ENCODE measurements around the gene CACNA1A. TPM values are rescaled to one million over a fixed set of nuclear protein-coding genes. Genes with fewer than 3 reads are reported as not detected.
"Not testable (repeated sequence)": the region's sequence is repeated elsewhere in the genome, so short reads cannot be mapped to it uniquely, and the experiment has no call there.

The CACNA1A gene
- total and polyA plus RNA-seq, 3 experiments from 2014 or later, result 0.20 to 0.42 TPM; not detected in 1

- DNase-seq, result no peak
- no peak overlapping the region for H3K4me3 ChIP-seq (ENCODE audit: low read length)
- ChIA-PET POLR2A (no interaction called here), CTCF (no interaction called here)
- H3K27me3 Mint-ChIP-seq, result peaks cover 19 to 38% of the 10 kb centered on the region in 2 donors
- H3K4me1 Mint-ChIP-seq, result no peaks in the 10 kb centered on the region
- no peak overlapping the region for H3K27ac Mint-ChIP-seq
- H3K9me3 ChIP-seq (ENCODE audit: low read length), result no peaks in the 10 kb centered on the region
- no peaks in the 10 kb centered on the region for H3K27me3 ChIP-seq (ENCODE audit: insufficient read depth, low read length, poor library complexity, severe bottlenecking)
- no peak overlapping the region for H3K4me3 Mint-ChIP-seq
- no peak overlapping the region for H3K27ac ChIP-seq (ENCODE audit: low read depth, low read length)
- H3K36me3 ChIP-seq (ENCODE audit: insufficient read depth, low read length), result no peaks in the 10 kb centered on the region
- peaks cover 0 to 6% (median 2%) of the 10 kb centered on the region in 5 donors for H3K9me3 Mint-ChIP-seq
- no peaks in the 10 kb centered on the region for H3K4me1 ChIP-seq (ENCODE audit: insufficient read depth, low read length)
- H3K36me3 Mint-ChIP-seq, result no peaks in the 10 kb centered on the region
These were observed 32.4 kb upstream of the CACNA1A start for GRCh38 chr19:13538601-13539253.

DNA sequence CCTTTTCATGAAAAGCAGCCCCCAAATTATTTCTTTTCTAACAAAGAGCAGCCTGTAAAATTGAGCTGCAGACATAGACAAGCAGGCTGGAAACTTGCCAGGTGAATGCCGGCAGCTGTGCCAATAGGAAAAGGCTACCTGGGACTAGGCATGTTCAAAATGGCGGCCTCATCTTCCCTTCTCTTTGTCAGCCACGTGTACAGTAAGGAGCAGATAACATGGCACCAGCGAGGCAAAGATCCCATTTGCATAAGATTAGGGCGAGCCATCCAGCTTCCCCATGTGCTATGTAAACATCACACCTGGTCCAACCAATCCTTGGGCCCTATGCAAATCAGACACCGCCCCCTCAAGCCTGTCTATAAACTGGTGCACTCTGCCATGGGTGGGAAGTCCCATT is 31.2 kb upstream of the CACNA1A start:
- no peaks in the 10 kb centered on the region for H3K36me3 Mint-ChIP-seq
- no peak for DNase-seq
- H3K4me3 Mint-ChIP-seq, result no peak overlapping the region
- no peak overlapping the region for H3K27ac Mint-ChIP-seq
- no peaks in the 10 kb centered on the region for H3K27me3 ChIP-seq (ENCODE audit: insufficient read depth, low read length, poor library complexity, severe bottlenecking)
- peaks cover 17 to 39% of the 10 kb centered on the region in 2 donors for H3K27me3 Mint-ChIP-seq
- H3K9me3 ChIP-seq (ENCODE audit: low read length), result no peaks in the 10 kb centered on the region
- peaks cover 0 to 4% (median 2%) of the 10 kb centered on the region in 5 donors for H3K9me3 Mint-ChIP-seq
- ChIA-PET CTCF (no interaction called here), POLR2A (no interaction called here)
- no peak overlapping the region for H3K4me3 ChIP-seq (ENCODE audit: low read length)
- H3K4me1 ChIP-seq (ENCODE audit: insufficient read depth, low read length), result no peaks in the 10 kb centered on the region
- H3K27ac ChIP-seq (ENCODE audit: low read depth, low read length), result no peak overlapping the region
- H3K36me3 ChIP-seq (ENCODE audit: insufficient read depth, low read length), result no peaks in the 10 kb centered on the region
- H3K4me1 Mint-ChIP-seq, result no peaks in the 10 kb centered on the region

GRCh38 chr19:13530720-13531119 is 24.4 kb upstream of the CACNA1A start:
- no peak overlapping the region for H3K4me3 Mint-ChIP-seq
- peaks cover 0 to 2% (median 0%) of the 10 kb centered on the region in 5 donors for H3K9me3 Mint-ChIP-seq
- ChIA-PET CTCF (no interaction called here), POLR2A (no interaction called here)
- no peaks in the 10 kb centered on the region for H3K9me3 ChIP-seq (ENCODE audit: low read length)
- H3K4me3 ChIP-seq (ENCODE audit: low read length), result no peak overlapping the region
- no peak for DNase-seq
- H3K36me3 ChIP-seq (ENCODE audit: insufficient read depth, low read length), result no peaks in the 10 kb centered on the region
- H3K36me3 Mint-ChIP-seq, result no peaks in the 10 kb centered on the region
- no peaks in the 10 kb centered on the region for H3K4me1 ChIP-seq (ENCODE audit: insufficient read depth, low read length)
- H3K27ac Mint-ChIP-seq, result no peak overlapping the region
- H3K27me3 Mint-ChIP-seq, result peaks cover 23 to 59% of the 10 kb centered on the region in 2 donors
- H3K27ac ChIP-seq (ENCODE audit: low read depth, low read length), result no peak overlapping the region
- H3K4me1 Mint-ChIP-seq, result no peaks in the 10 kb centered on the region
- H3K27me3 ChIP-seq (ENCODE audit: insufficient read depth, low read length, poor library complexity, severe bottlenecking), result no peaks in the 10 kb centered on the region

- H3K4me3 Mint-ChIP-seq; H3K9me3 ChIP-seq (ENCODE audit: low read length); H3K4me1 ChIP-seq (ENCODE audit: insufficient read depth, low read length); H3K27me3 ChIP-seq (ENCODE audit: insufficient read depth, low read length, poor library complexity, severe bottlenecking); H3K4me3 ChIP-seq (ENCODE audit: low read length); H3K36me3 ChIP-seq (ENCODE audit: insufficient read depth, low read length); H3K27ac ChIP-seq (ENCODE audit: low read depth, low read length); H3K4me1 Mint-ChIP-seq; DNase-seq; H3K9me3 Mint-ChIP-seq; CTCF ChIA-PET; POLR2A ChIA-PET; H3K36me3 Mint-ChIP-seq; H3K27ac Mint-ChIP-seq: not testable (repeated sequence)
- H3K27me3 Mint-ChIP-seq, result peaks cover 25 to 63% of the 10 kb centered on the region in 2 donors
These were observed 23.4 kb upstream of the CACNA1A start for GRCh38 chr19:13529721-13530120.

- H3K9me3 Mint-ChIP-seq, result peaks cover 7 to 12% (median 8%) of the 10 kb centered on the region in 5 donors
- Histone ChIP-seq H3K27ac (ENCODE audit: low read depth, low read length) (no peak overlapping the region), H3K4me1 (ENCODE audit: insufficient read depth, low read length) (no peaks in the 10 kb centered on the region), H3K27me3 (ENCODE audit: insufficient read depth, low read length, poor library complexity, severe bottlenecking) (no peaks in the 10 kb centered on the region), H3K9me3 (ENCODE audit: low read length) (no peaks in the 10 kb centered on the region), H3K4me3 (ENCODE audit: low read length) (no peak overlapping the region), H3K36me3 (ENCODE audit: insufficient read depth, low read length) (no peaks in the 10 kb centered on the region)
- H3K27me3 Mint-ChIP-seq, result peaks cover 23 to 68% of the 10 kb centered on the region in 2 donors
- ChIA-PET CTCF (no interaction called here), POLR2A (no interaction called here)
- H3K36me3 Mint-ChIP-seq, result peaks cover 0 to 4% (median 0%) of the 10 kb centered on the region in 3 donors
- H3K27ac Mint-ChIP-seq, result no peak overlapping the region
- DNase-seq, result no peak
- no peaks in the 10 kb centered on the region for H3K4me1 Mint-ChIP-seq
- no peak overlapping the region for H3K4me3 Mint-ChIP-seq
These were observed 20.3 kb upstream of the CACNA1A start for GRCh38 chr19:13526552-13526951.

DNA sequence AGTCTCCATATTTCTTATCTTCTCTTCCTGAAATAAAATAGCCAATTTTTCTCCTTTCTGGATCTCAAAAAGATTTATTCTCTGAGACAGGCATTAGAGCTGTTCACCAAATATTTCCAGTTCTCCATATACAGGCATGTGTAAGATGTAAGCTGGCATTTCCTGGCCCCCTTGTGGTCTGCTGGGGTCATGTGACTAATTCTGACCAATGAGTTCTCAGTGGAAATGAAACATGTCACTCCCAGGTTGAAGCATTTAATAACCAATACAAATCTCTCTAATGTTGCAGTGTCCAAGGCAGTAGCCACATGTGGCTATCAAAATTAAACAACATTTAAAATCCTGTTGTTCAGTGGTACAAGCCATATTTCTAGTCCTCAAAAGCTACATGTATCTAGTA is 14.8 kb upstream of the CACNA1A start:
- CTCF ChIA-PET, result no interaction called here
- Histone ChIP-seq H3K27me3 (ENCODE audit: insufficient read depth, low read length, poor library complexity, severe bottlenecking) (no peaks in the 10 kb centered on the region), H3K4me1 (ENCODE audit: insufficient read depth, low read length) (no peaks in the 10 kb centered on the region), H3K9me3 (ENCODE audit: low read length) (no peaks in the 10 kb centered on the region), H3K4me3 (ENCODE audit: low read length) (no peak overlapping the region), H3K36me3 (ENCODE audit: insufficient read depth, low read length) (no peaks in the 10 kb centered on the region), H3K27ac (ENCODE audit: low read depth, low read length) (no peak overlapping the region)
- DNase-seq, result no peak
- POLR2A ChIA-PET, result no interaction called here
- Mint-ChIP-seq H3K4me3 (no peak overlapping the region), H3K4me1 (no peaks in the 10 kb centered on the region), H3K27me3 (peaks cover 12 to 42% of the 10 kb centered on the region in 2 donors), H3K36me3 (peaks cover 0 to 4% (median 0%) of the 10 kb centered on the region in 3 donors), H3K27ac (no peak overlapping the region), H3K9me3 (peaks cover 24 to 35% (median 31%) of the 10 kb centered on the region in 5 donors)

DNA sequence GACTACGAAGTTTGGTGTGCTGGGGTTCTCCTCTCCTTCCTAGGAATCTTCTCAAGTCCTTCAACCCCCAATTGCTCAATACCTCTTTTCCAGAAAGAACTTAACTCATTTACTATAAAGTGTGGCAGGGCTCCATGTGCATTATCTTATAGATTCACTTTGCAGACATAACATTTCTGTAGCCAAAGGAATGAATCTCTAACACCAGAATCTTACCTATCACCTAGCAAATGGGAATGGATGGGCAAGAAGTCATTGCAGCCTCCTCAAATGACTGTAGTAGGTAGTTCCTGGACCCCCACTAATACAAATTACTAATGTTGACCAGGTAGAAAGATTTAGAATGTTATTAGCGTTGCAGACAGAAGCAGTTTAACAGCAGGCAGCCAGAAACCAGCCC is 5.7 kb upstream of the CACNA1A start:
- Histone ChIP-seq H3K4me1 (ENCODE audit: insufficient read depth, low read length) (no peaks in the 10 kb centered on the region), H3K36me3 (ENCODE audit: insufficient read depth, low read length) (no peaks in the 10 kb centered on the region), H3K27me3 (ENCODE audit: insufficient read depth, low read length, poor library complexity, severe bottlenecking) (peaks cover 7% of the 10 kb centered on the region), H3K27ac (ENCODE audit: low read depth, low read length) (no peak overlapping the region), H3K9me3 (ENCODE audit: low read length) (no peaks in the 10 kb centered on the region), H3K4me3 (ENCODE audit: low read length) (no peak overlapping the region)
- Mint-ChIP-seq H3K9me3 (peaks cover 0 to 5% (median 3%) of the 10 kb centered on the region in 5 donors), H3K27me3 (peaks cover 23 to 63% of the 10 kb centered on the region in 2 donors), H3K36me3 (no peaks in the 10 kb centered on the region), H3K4me3 (no peak overlapping the region), H3K4me1 (peaks cover 0 to 3% (median 0%) of the 10 kb centered on the region in 3 donors), H3K27ac (no peak overlapping the region)
- DNase-seq, result no peak
- CTCF ChIA-PET, result no interaction called here
- POLR2A ChIA-PET, result no interaction called here

DNA sequence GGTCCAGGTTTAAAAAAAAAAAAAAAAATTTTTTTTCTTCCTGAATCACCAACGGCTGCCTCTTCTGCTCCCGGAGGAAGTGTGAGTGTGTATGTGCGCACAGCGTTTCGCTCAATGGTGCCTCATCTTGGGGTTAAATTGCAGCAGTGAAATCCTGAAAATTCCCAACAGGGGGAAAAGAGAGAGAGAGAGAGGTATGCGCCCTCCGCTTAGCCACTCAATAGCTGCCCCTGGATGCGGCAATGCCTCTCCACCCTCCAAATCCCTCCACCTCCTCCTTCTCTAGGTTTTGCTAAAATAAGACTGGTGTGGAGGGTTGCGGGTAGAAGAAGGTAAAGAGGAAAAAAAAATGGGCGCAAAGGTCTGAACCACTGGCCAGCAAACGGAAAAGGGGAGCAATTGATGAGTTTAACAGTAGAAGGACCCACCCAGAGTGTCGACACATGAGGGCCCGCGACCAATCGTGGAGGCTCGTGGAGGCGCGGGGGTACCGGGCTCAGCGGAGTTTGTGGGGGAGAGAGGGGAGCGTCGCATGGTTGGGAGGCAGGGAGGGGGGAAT is 853 bp upstream of the CACNA1A start:
- Mint-ChIP-seq H3K36me3 (no peaks in the 10 kb centered on the region), H3K9me3 (peaks cover 0 to 5% (median 0%) of the 10 kb centered on the region in 5 donors)

More for the DNA sequence above, 853 bp upstream of the CACNA1A start:
- Histone ChIP-seq H3K9me3 (ENCODE audit: low read length) (no peaks in the 10 kb centered on the region), H3K27me3 (ENCODE audit: insufficient read depth, low read length, poor library complexity, severe bottlenecking) (peaks cover 14% of the 10 kb centered on the region), H3K27ac (ENCODE audit: low read depth, low read length) (no peak overlapping the region), H3K4me3 (ENCODE audit: low read length) (no peak overlapping the region), H3K36me3 (ENCODE audit: insufficient read depth, low read length) (no peaks in the 10 kb centered on the region), H3K4me1 (ENCODE audit: insufficient read depth, low read length) (no peaks in the 10 kb centered on the region)
- H3K27me3 Mint-ChIP-seq, result peaks cover 46 to 75% of the 10 kb centered on the region in 2 donors
- ChIA-PET POLR2A (no interaction called here), CTCF (no interaction called here)
- H3K4me1 Mint-ChIP-seq, result peaks cover 0 to 3% (median 0%) of the 10 kb centered on the region in 3 donors
- H3K27ac Mint-ChIP-seq, result no peak overlapping the region
- H3K4me3 Mint-ChIP-seq, result peak overlapping the region in 4 of 7 donors; percentile 1 to 59 (median 42)
- no peak for DNase-seq
